Vagina (tissue), 2 donors: ENCODE data around the gene POR.

Experiments
- CTCF ChIP-seq, 3 experiments: fragments of 450-650 bp in 2 of 3; fragments of 200-600 bp in 1 of 3; sonication (generic) in 1 of 3; IDR thresholded peaks; one replicate each; pipeline ENCODE4 v1.5.1; 2017 to 2019; ENCODE audit warnings: antibody characterized with exemption in 3 of 3, mild to moderate bottlenecking in 2 of 3, moderate library complexity in 2 of 3
- POLR2A ChIP-seq, 2 donors: fragments of 450-650 bp; IDR thresholded peaks; one replicate each; pipeline ENCODE4 v1.6.1; 2017; ENCODE audit warnings: antibody characterized with exemption in 2 of 2, mild to moderate bottlenecking in 2 of 2, moderate library complexity in 2 of 2
- POLR2AphosphoS5 ChIP-seq, 2 donors: sonication (generic); formaldehyde crosslinking; IDR thresholded peaks; one replicate each; pipeline ENCODE4 v1.9.0; 2017; ENCODE audit warnings: antibody characterized with exemption in 2 of 2, mild to moderate bottlenecking in 2 of 2, low read depth in 1 of 2; ENCODE audit not compliant: insufficient read depth in 1 of 2

GRCh38 chr7:75983471-75984129 is 68.6 kb downstream of the POR start:
- TF ChIP-seq CTCF (IDR thresholded peaks at IDR 0.05) = no peak
- TF ChIP-seq POLR2A (IDR thresholded peaks at IDR 0.05) = no peak
- TF ChIP-seq POLR2AphosphoS5 (IDR thresholded peaks at IDR 0.05; ENCODE audit: insufficient read depth in 1 of 2, low read depth in 1 of 2) = no peak
